Hematopoietic multipotent progenitor cell treated with erythropoietin and hydrocortisone succinate and interleukin-3 and kit ligand, for 6 days (in vitro differentiated cells): Measurements from ENCODE around the gene CC2D1A.
"Not testable (repeated sequence)": the region's sequence is repeated elsewhere in the genome, so short reads cannot be mapped to it uniquely, and the experiment has no call there.

Source experiments
- DNase-seq: peaks from one replicate; pipeline ENCODE4 v3.0.0-alpha.2; 2015

The CC2D1A gene

GRCh38 chr19:13963603-13964105 is 57.7 kb downstream of the CC2D1A start:
- no peak for DNase-seq

- no peak for DNase-seq
Observed at GRCh38 chr19:13964776-13965175, 58.8 kb downstream of the CC2D1A start.

- no peak for DNase-seq
Observed at GRCh38 chr19:13965377-13965896, 59.4 kb downstream of the CC2D1A start.

GRCh38 chr19:13965926-13966683 is 60.1 kb downstream of the CC2D1A start:
- no peak for DNase-seq

GRCh38 chr19:13966684-13967128 is 60.7 kb downstream of the CC2D1A start:
- no peak for DNase-seq

- DNase-seq: not testable (repeated sequence)
Observed at GRCh38 chr19:13967206-13967605, 61.2 kb downstream of the CC2D1A start.

GRCh38 chr19:13968383-13968935 is 62.5 kb downstream of the CC2D1A start:
- DNase-seq: no peak

- no peak for DNase-seq
Observed at GRCh38 chr19:13968999-13969398, 63.0 kb downstream of the CC2D1A start.

- no peak for DNase-seq
Observed at GRCh38 chr19:13969897-13970296, 63.9 kb downstream of the CC2D1A start.

- DNase-seq: not testable (repeated sequence)
Observed at GRCh38 chr19:13971868-13972267, 65.9 kb downstream of the CC2D1A start.

GRCh38 chr19:13972368-13973155 is 66.6 kb downstream of the CC2D1A start:
- no peak for DNase-seq

GRCh38 chr19:13973479-13973878 is 67.5 kb downstream of the CC2D1A start:
- DNase-seq: not testable (repeated sequence)

- peak; percentile 43 for DNase-seq
Observed at GRCh38 chr19:13974073-13974472, 68.1 kb downstream of the CC2D1A start.

GRCh38 chr19:13975870-13976269 is 69.9 kb downstream of the CC2D1A start:
- DNase-seq: no peak

GRCh38 chr19:13976446-13976845 is 70.4 kb downstream of the CC2D1A start:
- no peak for DNase-seq

- DNase-seq: no peak
Observed at GRCh38 chr19:13977803-13978202, 71.8 kb downstream of the CC2D1A start.

- DNase-seq: peak; percentile 85
Observed at GRCh38 chr19:13978351-13979243, 72.6 kb downstream of the CC2D1A start.

GRCh38 chr19:13979244-13979615 is 73.2 kb downstream of the CC2D1A start:
- peak; percentile 34 for DNase-seq

GRCh38 chr19:13979686-13980085 is 73.7 kb downstream of the CC2D1A start:
- DNase-seq: peak; percentile 37

GRCh38 chr19:13980340-13980739 is 74.3 kb downstream of the CC2D1A start:
- DNase-seq: no peak
